ENCODE data around the gene TMEM53.

DNA sequence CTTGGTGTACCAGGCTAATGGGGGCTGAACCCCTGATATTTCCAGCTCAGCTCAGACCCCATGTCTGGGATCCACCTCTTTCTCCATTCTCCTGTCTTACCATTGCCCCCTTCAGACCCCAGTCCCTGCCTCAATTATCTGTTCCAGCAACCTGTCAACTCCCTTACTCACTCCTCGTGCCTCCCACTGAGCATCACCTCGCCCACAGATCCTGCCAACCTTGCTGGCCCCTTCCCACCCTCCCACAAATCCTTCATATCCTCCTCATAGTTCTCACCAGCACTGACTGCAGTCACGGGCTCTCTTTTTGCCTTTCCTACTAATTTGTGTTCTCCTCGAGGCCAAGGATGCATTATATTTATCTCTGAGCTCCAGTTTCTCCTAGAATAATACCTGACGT lies 62.9 kb downstream of the TMEM53 start:
- TF ChIP-seq EZH2phosphoT487 (IDR thresholded peaks at IDR 0.05; ENCODE audit: low read length) (no peak), CTCF (IDR thresholded peaks at IDR 0.05; ENCODE audit: low read length) (no peak)

Measured in MM.1S (cell line).